Astrocyte (in vitro differentiated cells and primary cell): ENCODE results near the gene POFUT2. TPM values are rescaled to one million over a fixed set of nuclear protein-coding genes. Genes with fewer than 3 reads are reported as not detected.

Experiments used
- DNase-seq: peaks from one replicate; pipeline ENCODE4 v3.0.0-alpha.2; 2010; ENCODE audit warnings: low read depth
- FAIRE-seq: peaks from 2 replicates; lab custom pipeline; 2011; peaks lifted over from hg19 to GRCh38; lab: Jason Lieb, UNC
- H2AFZ ChIP-seq: 2 replicates; pipeline ENCODE4 v1.6.0; 2012; ENCODE audit warnings: low read depth, low read length, inconsistent platforms
- H3K27ac ChIP-seq: 2 replicates; pipeline ENCODE4 v1.5.1; 2011; ENCODE audit warnings: low read depth, low read length, inconsistent platforms
- H3K27me3 ChIP-seq: 2 replicates; pipeline ENCODE4 v1.6.0; 2011; ENCODE audit warnings: low read length, inconsistent platforms; ENCODE audit not compliant: insufficient read depth
- H3K36me3 ChIP-seq: 2 replicates; pipeline ENCODE4 v1.5.1; 2011; ENCODE audit warnings: low read length, inconsistent platforms; ENCODE audit not compliant: insufficient read depth
- H3K4me1 ChIP-seq: 2 replicates; pipeline ENCODE4 v1.5.1; 2011; ENCODE audit warnings: low read length, inconsistent platforms; ENCODE audit not compliant: insufficient read depth
- H3K4me2 ChIP-seq: 2 replicates; pipeline ENCODE4 v1.6.0; 2012; ENCODE audit warnings: low read length, inconsistent platforms
- H3K4me3 ChIP-seq: 2 replicates; pipeline ENCODE4 v1.5.1; 2011; ENCODE audit warnings: low read depth, mild to moderate bottlenecking, low read length, inconsistent platforms; ENCODE audit not compliant: insufficient read depth
- H3K79me2 ChIP-seq: 2 replicates; pipeline ENCODE4 v1.6.0; 2012; ENCODE audit warnings: mild to moderate bottlenecking, low read length, inconsistent platforms; ENCODE audit not compliant: insufficient read depth
- H3K9ac ChIP-seq: 2 replicates; pipeline ENCODE4 v1.6.0; 2012; ENCODE audit warnings: mild to moderate bottlenecking, low read length, inconsistent platforms
- H3K9me3 ChIP-seq: 2 replicates; pipeline ENCODE4 v1.5.1; 2012; ENCODE audit warnings: low read depth, mild to moderate bottlenecking, low read length, inconsistent platforms; ENCODE audit not compliant: insufficient read depth
- H4K20me1 ChIP-seq: 2 replicates; pipeline ENCODE4 v1.6.0; 2012; ENCODE audit warnings: low read length, inconsistent platforms; ENCODE audit not compliant: insufficient read depth
- H3K27ac Mint-ChIP-seq: one replicate; pipeline ENCODE4 v1.8.0; 2021; ENCODE audit warnings: mild to moderate bottlenecking, mixed read lengths; ENCODE audit not compliant: unreplicated experiment
- H3K27me3 Mint-ChIP-seq: one replicate; pipeline ENCODE4 v1.8.0; 2021; ENCODE audit warnings: low read depth, mixed read lengths; ENCODE audit not compliant: unreplicated experiment
- H3K36me3 Mint-ChIP-seq: one replicate; pipeline ENCODE4 v1.8.0; 2021; ENCODE audit warnings: low read depth, mixed read lengths; ENCODE audit not compliant: unreplicated experiment
- H3K4me1 Mint-ChIP-seq: one replicate; pipeline ENCODE4 v1.8.0; 2021; ENCODE audit warnings: low read depth, mixed read lengths; ENCODE audit not compliant: unreplicated experiment
- H3K4me3 Mint-ChIP-seq: one replicate; pipeline ENCODE4 v1.8.0; 2021; ENCODE audit warnings: mild to moderate bottlenecking, moderate library complexity, mixed read lengths; ENCODE audit not compliant: unreplicated experiment
- H3K9me3 Mint-ChIP-seq: one replicate; pipeline ENCODE4 v1.8.0; 2021; ENCODE audit warnings: mild to moderate bottlenecking, mixed read lengths; ENCODE audit not compliant: unreplicated experiment
- CTCF ChIP-seq: IDR thresholded peaks from 2 replicates; pipeline ENCODE4 v1.5.1; 2011; ENCODE audit warnings: low read depth, mild to moderate bottlenecking, inconsistent platforms, low read length, moderate library complexity; ENCODE audit not compliant: insufficient read depth
- EZH2 ChIP-seq: IDR thresholded peaks from 2 replicates; pipeline ENCODE4 v1.6.1; 2012; ENCODE audit warnings: mild to moderate bottlenecking, low read length, inconsistent platforms; ENCODE audit not compliant: insufficient read depth
- total RNA-seq: library from RNA; stranded (reverse); gene quantifications from 2 replicates; pipeline ENCODE4 v1.2.1, GENCODE V29; 2021

POFUT2 gene
- total RNA-seq, 1 donor from 2014 or later: 109 TPM

GRCh38 chr21:45277101-45278045 is 10.3 kb downstream of the POFUT2 start:
- Histone ChIP-seq H3K27ac (no peak overlapping the region), H3K4me3 (no peak overlapping the region), H3K27me3 (no peaks in the 10 kb centered on the region), H3K9me3 (no peaks in the 10 kb centered on the region), H3K4me1 (no peaks in the 10 kb centered on the region), H3K4me2 (no peak overlapping the region), H2AFZ (no peak overlapping the region), H3K36me3 (peaks cover 47% of the 10 kb centered on the region), H4K20me1 (peaks cover 85% of the 10 kb centered on the region), H3K9ac (no peak overlapping the region), H3K79me2 (peaks cover 83% of the 10 kb centered on the region)
- Mint-ChIP-seq H3K4me3 (no peak overlapping the region), H3K36me3 (peaks cover 7% of the 10 kb centered on the region), H3K9me3 (no peaks in the 10 kb centered on the region), H3K4me1 (no peaks in the 10 kb centered on the region), H3K27me3 (no peaks in the 10 kb centered on the region), H3K27ac (no peak overlapping the region)
- FAIRE-seq (no peak), DNase-seq (no peak)
- TF ChIP-seq CTCF (no peak), EZH2 (no peak)

- DNase-seq (no peak), FAIRE-seq (no peak)
- Histone ChIP-seq H3K9ac (no peak overlapping the region), H2AFZ (no peak overlapping the region), H3K4me3 (no peak overlapping the region), H3K4me1 (no peaks in the 10 kb centered on the region), H3K9me3 (no peaks in the 10 kb centered on the region), H4K20me1 (peaks cover 85% of the 10 kb centered on the region), H3K79me2 (peaks cover 83% of the 10 kb centered on the region), H3K27me3 (no peaks in the 10 kb centered on the region), H3K27ac (no peak overlapping the region), H3K36me3 (peaks cover 51% of the 10 kb centered on the region), H3K4me2 (no peak overlapping the region)
- no peak for TF ChIP-seq CTCF
- Mint-ChIP-seq H3K27ac (no peak overlapping the region), H3K27me3 (no peaks in the 10 kb centered on the region), H3K9me3 (no peaks in the 10 kb centered on the region), H3K4me3 (no peak overlapping the region), H3K4me1 (no peaks in the 10 kb centered on the region), H3K36me3 (peaks cover 6% of the 10 kb centered on the region)
Observed at GRCh38 chr21:45276596-45276995, 11.1 kb downstream of the POFUT2 start.

GRCh38 chr21:45270306-45270821 is 17.3 kb downstream of the POFUT2 start:
- H3K79me2 ChIP-seq: peaks cover 53% of the 10 kb centered on the region
- H2AFZ ChIP-seq: no peak overlapping the region
- no peak overlapping the region for H3K4me2 ChIP-seq
- H3K9ac ChIP-seq: no peak overlapping the region
- FAIRE-seq (no peak), DNase-seq (no peak)
- H4K20me1 ChIP-seq: peaks cover 82% of the 10 kb centered on the region
- peaks cover 3% of the 10 kb centered on the region for H3K9me3 Mint-ChIP-seq
- no peaks in the 10 kb centered on the region for H3K27me3 Mint-ChIP-seq
- no peak overlapping the region for H3K27ac ChIP-seq
- H3K36me3 ChIP-seq: peaks cover 26% of the 10 kb centered on the region
- H3K4me1 ChIP-seq: no peaks in the 10 kb centered on the region
- H3K36me3 Mint-ChIP-seq: peaks cover 19% of the 10 kb centered on the region
- H3K4me3 ChIP-seq: no peak overlapping the region
- no peaks in the 10 kb centered on the region for H3K9me3 ChIP-seq
- peak; percentile 18 for TF ChIP-seq CTCF
- TF ChIP-seq EZH2: no peak
- no peak overlapping the region for H3K27ac Mint-ChIP-seq
- no peaks in the 10 kb centered on the region for H3K4me1 Mint-ChIP-seq
- no peaks in the 10 kb centered on the region for H3K27me3 ChIP-seq
- H3K4me3 Mint-ChIP-seq: no peak overlapping the region
